WTC11 (cell line): ENCODE results near the gene STK32B.

Experiments
- ELF4 ChIP-seq: sonication (generic); formaldehyde crosslinking; IDR thresholded peaks from 2 replicates; pipeline ENCODE4 v1.8.1; 2022; ENCODE audit warnings: low read depth, mild to moderate bottlenecking, moderate library complexity, missing genetic modification reagents
- TF ChIP-seq, protein P1 (sequence below): sonication (generic); formaldehyde crosslinking; IDR thresholded peaks from 2 replicates; pipeline ENCODE4 v1.8.1; 2023; ENCODE audit warnings: mild to moderate bottlenecking, missing genetic modification reagents, moderate library complexity

DNA sequence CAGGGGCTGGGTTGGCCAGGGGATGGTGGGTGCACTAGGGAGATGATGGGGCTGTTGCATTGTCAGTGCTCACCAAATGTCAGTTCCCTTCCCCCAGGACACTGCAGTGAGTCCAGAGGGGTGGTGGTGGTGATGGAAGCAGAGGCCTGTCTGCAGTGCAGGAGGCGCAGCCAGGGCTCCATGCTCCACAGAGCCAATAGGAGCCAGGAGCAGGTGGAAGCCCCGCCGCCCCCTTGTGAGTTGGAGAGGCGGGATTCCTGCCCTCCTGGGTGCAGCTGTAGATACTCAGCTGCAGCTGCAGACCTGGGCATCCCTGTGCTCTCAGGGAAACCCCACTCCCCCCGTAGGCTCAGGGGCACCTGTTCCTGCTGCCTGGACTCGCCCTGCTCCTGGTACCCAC is 372.4 kb downstream of the STK32B start:
- TF ChIP-seq, protein P1, sequence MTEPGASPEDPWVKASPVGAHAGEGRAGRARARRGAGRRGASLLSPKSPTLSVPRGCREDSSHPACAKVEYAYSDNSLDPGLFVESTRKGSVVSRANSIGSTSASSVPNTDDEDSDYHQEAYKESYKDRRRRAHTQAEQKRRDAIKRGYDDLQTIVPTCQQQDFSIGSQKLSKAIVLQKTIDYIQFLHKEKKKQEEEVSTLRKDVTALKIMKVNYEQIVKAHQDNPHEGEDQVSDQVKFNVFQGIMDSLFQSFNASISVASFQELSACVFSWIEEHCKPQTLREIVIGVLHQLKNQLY (CRISPR knock-in tag), result no peak
- no peak for TF ChIP-seq ELF4 (CRISPR knock-in tag)
